ENCODE data around the gene DOCK1.

DOCK1 gene

GRCh38 chr10:127228195-127228787, 323.1 kb downstream of the DOCK1 start:
- peak in 1 of 14 donors; percentile 10 for DNase-seq

GRCh38 chr10:127234306-127234800, 329.1 kb downstream of the DOCK1 start:
- no peak for DNase-seq

GRCh38 chr10:127236266-127236665, 331.0 kb downstream of the DOCK1 start:
- no peak for DNase-seq

DNA sequence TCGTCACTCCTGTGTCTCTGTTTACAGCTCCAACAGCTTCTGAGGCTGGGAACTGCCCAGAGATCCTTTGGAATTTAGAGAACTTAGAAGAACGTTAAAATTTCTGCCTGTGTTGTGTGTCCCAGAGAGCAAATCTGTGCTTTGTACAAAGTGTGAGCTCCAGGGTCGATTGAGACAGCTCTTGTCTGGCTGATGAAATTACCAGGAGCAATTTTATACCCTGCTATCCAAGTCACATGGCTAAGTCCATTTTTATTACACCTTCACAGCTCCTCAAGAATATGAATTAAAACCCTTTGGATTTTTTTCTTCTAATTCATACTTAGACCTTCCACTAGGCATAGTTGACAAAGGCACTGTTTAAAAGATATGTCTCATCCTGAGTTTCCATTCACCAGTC, 337.7 kb downstream of the DOCK1 start:
- DNase-seq = no peak

- DNase-seq = peak in 2 of 14 donors; percentile 8 to 14
Observed at GRCh38 chr10:127243490-127244272, 338.5 kb downstream of the DOCK1 start.

DNA sequence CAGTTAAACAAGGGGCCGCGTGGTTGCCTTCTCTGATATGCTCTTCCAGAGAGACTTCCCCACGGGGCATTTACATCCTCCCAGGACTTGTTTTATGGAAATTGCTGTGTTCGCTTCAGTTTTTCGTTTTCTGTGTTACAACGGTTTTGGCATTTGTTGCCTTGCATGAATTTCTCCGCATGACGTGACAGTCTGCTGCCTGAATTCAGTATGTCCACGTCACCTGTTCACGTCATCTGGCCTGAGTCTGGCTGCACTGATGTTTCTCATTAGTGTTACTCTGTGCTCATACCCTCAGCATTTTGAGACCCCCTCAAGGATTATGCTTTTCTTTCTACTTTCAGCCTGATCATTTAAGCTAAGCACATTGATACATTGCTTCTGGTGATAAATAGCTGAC, 340.2 kb downstream of the DOCK1 start:
- DNase-seq = no peak

- no peak for DNase-seq
Observed at GRCh38 chr10:127250031-127250430, 344.8 kb downstream of the DOCK1 start.

- no peak for DNase-seq
Observed at GRCh38 chr10:127252818-127253217, 347.6 kb downstream of the DOCK1 start.

GRCh38 chr10:127254276-127254675, 349.0 kb downstream of the DOCK1 start:
- no peak for DNase-seq

DNA sequence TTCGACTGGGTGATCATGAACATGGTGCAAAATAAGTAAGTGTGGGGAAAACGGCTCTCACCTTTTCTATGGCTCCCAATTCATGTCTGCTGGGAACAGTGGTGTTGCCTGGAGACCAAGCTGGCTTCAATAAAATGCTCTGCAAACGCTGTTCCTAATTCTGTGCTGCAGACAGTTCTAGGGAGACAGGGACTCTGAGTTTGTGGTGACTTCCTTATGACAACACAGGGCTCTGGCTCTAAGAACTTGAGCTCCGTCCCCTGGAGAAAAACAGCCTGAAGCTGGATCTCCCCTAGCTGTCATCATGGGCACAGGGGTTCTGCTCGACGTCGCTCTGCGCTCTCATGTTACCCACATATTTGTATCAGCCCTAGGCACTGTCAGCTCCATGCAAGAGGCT, 352.2 kb downstream of the DOCK1 start:
- DNase-seq = peak in 1 of 14 donors; percentile 11

DNA sequence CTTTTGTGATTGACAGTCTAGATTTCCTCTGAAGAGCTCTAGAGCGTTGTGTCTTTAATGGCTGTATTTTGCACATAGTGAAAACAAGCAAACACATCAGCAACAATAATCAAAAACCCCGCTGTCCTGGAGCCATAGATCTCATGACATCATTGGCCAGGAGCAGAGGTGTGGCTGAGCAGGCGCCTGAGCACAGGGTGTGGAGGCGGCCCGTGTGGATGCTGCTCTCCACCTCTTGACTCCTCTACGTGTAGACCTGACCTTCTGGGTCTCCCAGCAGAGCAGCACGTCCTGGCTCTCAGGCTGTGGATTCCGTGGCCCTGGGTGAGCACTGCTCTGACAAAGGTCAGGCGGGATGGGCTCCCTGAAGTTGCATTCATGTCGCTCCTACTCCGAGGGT, 354.1 kb downstream of the DOCK1 start:
- no peak for DNase-seq

DNA sequence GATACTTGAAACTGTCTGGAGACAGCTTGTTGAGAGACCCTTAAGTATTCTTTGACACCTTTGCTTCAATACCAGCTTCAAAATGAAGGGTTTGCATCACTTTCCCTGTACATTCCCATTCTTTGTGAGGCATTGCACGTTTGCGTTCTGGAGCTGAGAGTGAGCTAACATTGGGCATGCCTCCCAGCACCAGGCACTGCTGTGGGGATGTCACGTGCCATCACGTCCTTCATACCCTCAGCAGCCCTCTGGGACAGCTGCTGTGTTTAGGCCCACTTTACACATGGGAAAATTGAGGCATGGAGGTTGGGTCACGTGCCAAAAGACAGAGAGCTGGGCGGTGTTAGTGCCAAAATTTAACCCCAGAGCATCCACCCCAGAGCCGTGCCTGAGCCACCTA, 357.4 kb downstream of the DOCK1 start:
- no peak for DNase-seq

DNA sequence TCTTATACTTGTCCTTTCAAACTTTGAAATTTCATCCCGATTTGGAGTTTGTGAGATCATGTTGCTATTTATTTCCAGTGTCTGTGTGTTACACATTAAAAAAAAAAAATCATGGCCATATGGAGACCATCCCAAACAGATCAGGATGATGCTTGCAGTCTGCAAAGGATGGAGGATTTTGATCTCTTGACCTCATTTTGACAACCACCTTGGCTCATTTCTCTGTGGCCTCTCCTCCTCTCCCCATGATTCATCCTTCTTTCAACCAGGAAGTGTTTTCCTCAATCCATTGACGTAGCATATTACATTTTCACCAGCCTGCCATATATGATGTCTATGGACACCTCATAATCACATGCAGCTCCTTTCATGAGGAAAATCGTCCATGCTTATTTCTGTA, 360.1 kb downstream of the DOCK1 start:
- DNase-seq = no peak

GRCh38 chr10:127266431-127266830, 361.2 kb downstream of the DOCK1 start:
- no peak for DNase-seq

DNA sequence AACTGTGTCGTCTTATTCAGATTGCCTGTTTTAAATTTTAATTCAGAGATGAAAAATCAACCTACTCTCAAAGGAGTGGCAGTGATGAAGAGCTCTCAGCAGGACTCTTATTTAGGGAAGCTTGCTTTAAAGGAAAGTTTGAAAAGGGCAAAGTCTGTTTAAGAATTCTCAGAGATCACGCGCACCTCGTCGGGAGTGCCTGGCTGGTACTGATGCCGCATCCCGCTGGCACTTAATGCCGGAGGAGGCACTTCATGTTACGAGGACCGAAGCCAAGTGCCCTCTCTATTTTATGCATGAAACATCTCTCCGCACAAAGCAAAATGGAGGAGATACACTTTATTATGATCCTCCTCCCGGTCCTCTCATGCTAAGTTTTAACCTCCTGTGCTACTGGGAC, 362.2 kb downstream of the DOCK1 start:
- DNase-seq = no peak

DNA sequence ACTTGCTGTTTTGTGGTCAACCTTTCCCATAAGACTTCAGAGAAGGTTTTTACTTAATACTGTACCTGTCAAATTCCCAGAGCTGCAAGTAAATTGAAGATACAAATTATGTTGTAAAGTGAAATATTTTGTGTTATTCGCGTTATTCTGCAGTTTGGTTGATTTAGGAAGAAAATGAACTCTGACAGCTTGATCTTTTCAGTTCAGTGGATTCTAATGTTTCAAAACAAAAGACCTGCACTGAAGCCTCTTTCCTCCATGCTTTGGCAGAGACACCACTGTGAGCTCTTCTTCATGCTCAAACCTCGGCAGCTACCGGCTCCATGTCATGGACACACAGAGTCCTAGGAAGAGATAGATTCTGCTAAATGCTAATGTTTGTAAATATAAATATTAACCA, 366.8 kb downstream of the DOCK1 start:
- no peak for DNase-seq

DNA sequence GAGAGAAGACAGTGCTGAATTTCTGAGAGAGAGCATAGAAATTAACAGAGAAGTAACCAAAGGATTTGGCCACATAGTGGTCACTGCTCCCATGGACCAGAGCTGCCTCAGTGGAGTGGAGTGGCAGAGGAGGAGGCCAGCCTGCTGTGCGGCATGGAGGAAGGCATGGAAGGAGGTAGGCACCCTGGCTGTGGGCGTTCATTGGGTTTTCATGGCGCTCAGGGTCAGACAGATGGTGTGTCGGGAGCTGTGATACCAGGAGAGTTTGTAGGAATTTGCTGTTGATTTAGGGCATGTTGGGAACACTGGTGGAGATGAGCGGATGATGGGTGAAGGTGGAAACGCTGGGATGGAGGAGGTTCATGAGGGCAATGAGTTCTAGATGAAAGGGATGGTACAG, 370.0 kb downstream of the DOCK1 start:
- DNase-seq = no peak

DNA sequence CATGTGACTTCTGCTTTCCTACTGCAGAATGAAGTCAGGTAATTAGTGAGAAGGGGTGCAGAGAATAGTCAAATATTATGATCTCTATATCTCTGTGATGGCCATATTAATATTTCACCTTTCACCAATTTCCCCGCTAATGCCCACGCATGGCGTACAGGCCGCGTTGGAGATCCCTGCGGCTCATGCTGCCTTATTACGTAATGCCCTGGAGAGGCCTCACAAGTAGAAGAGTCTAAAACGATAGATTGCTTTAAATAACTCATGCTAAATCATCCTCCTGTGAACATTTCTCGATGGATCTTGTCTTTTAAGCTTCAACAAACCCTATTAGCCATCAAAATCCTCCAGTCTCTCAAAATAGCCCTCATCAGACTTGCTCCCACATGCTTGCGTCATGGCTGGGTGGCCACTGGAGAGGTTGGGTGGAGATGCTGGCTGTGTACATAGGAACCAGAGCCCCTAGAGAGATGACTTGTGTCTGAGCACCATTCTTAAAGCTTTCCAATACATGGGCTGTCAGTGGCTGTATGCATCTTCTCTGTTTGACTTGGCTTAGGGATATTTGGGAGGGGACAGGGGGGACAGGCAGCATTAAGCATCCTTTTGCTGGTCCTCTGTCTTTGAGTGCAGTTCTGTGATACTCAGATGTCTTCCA, 370.7 kb downstream of the DOCK1 start:
- DNase-seq = no peak

DNA sequence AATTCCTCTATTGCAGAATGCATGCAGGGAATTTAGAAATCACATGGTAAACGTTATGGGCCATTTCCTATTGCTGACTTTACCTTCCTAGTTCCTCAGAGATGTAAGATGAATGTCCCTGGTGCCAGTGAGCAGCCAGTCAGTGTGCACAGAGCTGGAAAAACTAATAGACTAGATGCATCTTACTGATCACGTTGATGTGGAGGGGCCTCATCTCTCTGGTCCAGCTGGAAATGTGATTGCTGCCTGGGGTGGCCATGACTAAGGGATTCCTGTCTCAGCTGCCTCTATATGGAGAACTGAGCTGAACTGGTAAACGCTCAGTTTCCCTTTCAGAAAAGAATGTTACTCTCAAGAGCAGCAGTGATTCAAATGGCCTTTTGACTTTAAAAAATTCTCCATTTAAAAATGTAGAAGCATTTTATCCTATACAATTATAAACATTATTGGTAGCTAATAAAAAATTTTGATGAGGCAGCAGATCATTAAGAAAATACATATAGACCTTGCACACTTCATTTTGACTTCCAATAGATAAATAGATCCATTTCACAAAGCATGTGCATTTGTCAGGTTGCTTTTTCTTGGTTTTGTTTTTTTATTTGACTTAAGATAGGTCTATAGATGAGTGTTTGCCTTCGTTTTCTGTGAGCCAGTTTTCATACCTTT, 371.7 kb downstream of the DOCK1 start:
- no peak for DNase-seq

GRCh38 chr10:127278001-127278400, 372.8 kb downstream of the DOCK1 start:
- no peak for DNase-seq

GRCh38 chr10:127279334-127279774, 374.1 kb downstream of the DOCK1 start:
- no peak for DNase-seq

- no peak for DNase-seq
Observed at GRCh38 chr10:127280446-127280845, 375.2 kb downstream of the DOCK1 start.

DNA sequence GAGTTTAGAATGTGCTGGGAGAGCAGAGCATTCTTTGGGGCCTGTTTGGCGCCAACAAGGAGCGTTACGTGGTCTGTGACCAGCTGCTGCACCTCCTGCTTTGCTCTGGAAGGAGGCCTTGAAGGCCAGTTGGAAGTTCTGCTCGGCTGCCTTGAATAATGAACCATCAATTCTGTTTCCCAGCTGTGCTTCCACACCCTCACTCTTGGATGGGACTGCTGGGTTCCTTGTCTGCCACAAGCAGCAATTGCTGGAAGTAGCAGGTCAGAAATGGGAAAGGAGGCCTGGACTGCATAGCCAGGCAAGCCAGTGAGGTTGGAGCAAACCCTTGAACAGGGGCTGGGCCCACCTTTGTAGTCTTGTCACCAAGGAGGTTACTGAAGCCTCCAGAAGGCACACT, 377.8 kb downstream of the DOCK1 start:
- no peak for DNase-seq
